ENCODE data around the gene STARD3. TPM values are rescaled to one million over a fixed set of nuclear protein-coding genes. Genes with fewer than 3 reads are reported as not detected.
A peak's percentile ranks its signal among the peaks of the same experiment; 100 is the strongest.

STARD3 gene
- total and polyA plus RNA-seq, 2 of the 13 experiments (the other 11 are each of a cell fraction or from before 2014, with no cell fraction given), result 34.6 to 100 TPM

GRCh38 chr17:39702901-39703893, 66.3 kb downstream of the STARD3 start (continued):
- TF ChIP-seq ZNF703 (CRISPR knock-in tag; IDR thresholded peaks at IDR 0.05; ENCODE audit: borderline replicate concordance) (no peak), MAFF (IDR thresholded peaks at IDR 0.05; ENCODE audit: low read depth, low read length) (no peak), KDM5A (IDR thresholded peaks at IDR 0.05; ENCODE audit: borderline replicate concordance, low read length) (no peak), CCDC6 (CRISPR knock-in tag; IDR thresholded peaks at IDR 0.05) (peak; percentile 23; the same call in 1 of the 2 replicates), ZGPAT (CRISPR knock-in tag; IDR thresholded peaks at IDR 0.05) (no peak), HNRNPUL1 (IDR thresholded peaks at IDR 0.05; ENCODE audit: low read depth, low read length) (no peak), ZBTB38 (CRISPR knock-in tag; IDR thresholded peaks at IDR 0.05) (peak; percentile 66; the same call in 1 of the 2 replicates), ZNF775 (CRISPR knock-in tag; IDR thresholded peaks at IDR 0.05; ENCODE audit: borderline replicate concordance) (peak; percentile 74; the same call in 1 of the 2 replicates), NCOA2 (CRISPR knock-in tag; IDR thresholded peaks at IDR 0.05) (peak; percentile 3; the same call in 1 of the 2 replicates), ZNF260 (CRISPR knock-in tag; IDR thresholded peaks at IDR 0.05; ENCODE audit: borderline replicate concordance, low read depth) (no peak), ZFX (CRISPR knock-in tag; IDR thresholded peaks at IDR 0.05; ENCODE audit: low read depth) (peak; percentile 77), ZNF550 (CRISPR knock-in tag; IDR thresholded peaks at IDR 0.05; ENCODE audit: borderline replicate concordance) (no peak), ZFP1 (CRISPR knock-in tag; IDR thresholded peaks at IDR 0.05) (no peak), MIXL1 (CRISPR knock-in tag; IDR thresholded peaks at IDR 0.05) (peak; percentile 68; the same call in 1 of the 2 replicates), ZNF354B (CRISPR knock-in tag; IDR thresholded peaks at IDR 0.05) (no peak), GTF2F1 (IDR thresholded peaks at IDR 0.05; ENCODE audit: low read length) (no peak), SP2 (CRISPR knock-in tag; IDR thresholded peaks at IDR 0.05) (no peak), TEAD3 (CRISPR knock-in tag; optimal IDR thresholded peaks at IDR 0.05; ENCODE audit: borderline replicate concordance) (no peak), RXRA (CRISPR knock-in tag; IDR thresholded peaks at IDR 0.05) (peak; percentile 86), SP5 (CRISPR knock-in tag; IDR thresholded peaks at IDR 0.05; ENCODE audit: borderline replicate concordance, low read depth) (peak; percentile 51; the same call in 1 of the 2 replicates), ZNF333 (CRISPR knock-in tag; IDR thresholded peaks at IDR 0.05; ENCODE audit: borderline replicate concordance) (no peak), ZNF569 (CRISPR knock-in tag; IDR thresholded peaks at IDR 0.05; ENCODE audit: borderline replicate concordance) (0 out of 2 replicates have a peak, but pooled peaks have one; percentile 41), AKAP8 (CRISPR knock-in tag; IDR thresholded peaks at IDR 0.05) (no peak), SMAD1 (CRISPR knock-in tag; IDR thresholded peaks at IDR 0.05; ENCODE audit: borderline replicate concordance, low read depth) (no peak), HNRNPK (IDR thresholded peaks at IDR 0.05; ENCODE audit: low read depth, low read length, poor library complexity, severe bottlenecking) (no peak), ZFP41 (CRISPR knock-in tag; IDR thresholded peaks at IDR 0.05; ENCODE audit: borderline replicate concordance) (no peak), GTF3A (CRISPR knock-in tag; conservative IDR thresholded peaks at IDR 0.05) (0 out of 2 replicates have a peak, but pooled peaks have one; percentile 49)
- TF ChIP-seq, protein P1, sequence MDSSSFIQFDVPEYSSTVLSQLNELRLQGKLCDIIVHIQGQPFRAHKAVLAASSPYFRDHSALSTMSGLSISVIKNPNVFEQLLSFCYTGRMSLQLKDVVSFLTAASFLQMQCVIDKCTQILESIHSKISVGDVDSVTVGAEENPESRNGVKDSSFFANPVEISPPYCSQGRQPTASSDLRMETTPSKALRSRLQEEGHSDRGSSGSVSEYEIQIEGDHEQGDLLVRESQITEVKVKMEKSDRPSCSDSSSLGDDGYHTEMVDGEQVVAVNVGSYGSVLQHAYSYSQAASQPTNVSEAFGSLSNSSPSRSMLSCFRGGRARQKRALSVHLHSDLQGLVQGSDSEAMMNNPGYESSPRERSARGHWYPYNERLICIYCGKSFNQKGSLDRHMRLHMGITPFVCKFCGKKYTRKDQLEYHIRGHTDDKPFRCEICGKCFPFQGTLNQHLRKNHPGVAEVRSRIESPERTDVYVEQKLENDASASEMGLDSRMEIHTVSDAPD (CRISPR knock-in tag; IDR thresholded peaks at IDR 0.05), result no peak

Measured in HepG2 (cell line).